Ishikawa (cell line): ENCODE data around the gene SYNGR4.

Experiments
- CEBPB ChIP-seq: IDR thresholded peaks from 2 replicates; pipeline ENCODE4 v1.6.1; 2012
- CREB1 ChIP-seq: IDR thresholded peaks from 2 replicates; pipeline ENCODE4 v1.6.1; 2012; ENCODE audit warnings: low read depth
- EGR1 ChIP-seq: IDR thresholded peaks from 2 replicates; pipeline ENCODE4 v1.6.1; 2012
- EP300 ChIP-seq: IDR thresholded peaks from 2 replicates; pipeline ENCODE4 v1.6.1; 2012; ENCODE audit warnings: borderline replicate concordance
- FOXM1 ChIP-seq: IDR thresholded peaks from 2 replicates; pipeline ENCODE4 v1.6.1; 2012; ENCODE audit warnings: low read depth, borderline replicate concordance
- NFIC ChIP-seq: IDR thresholded peaks from 2 replicates; pipeline ENCODE4 v1.6.1; 2012
- RAD21 ChIP-seq: IDR thresholded peaks from 2 replicates; pipeline ENCODE4 v1.6.1; 2012; ENCODE audit warnings: low read depth
- REST ChIP-seq: IDR thresholded peaks from 2 replicates; pipeline ENCODE4 v1.6.1; 2012; ENCODE audit warnings: low read depth, mild to moderate bottlenecking
- TAF1 ChIP-seq: IDR thresholded peaks from 2 replicates; pipeline ENCODE4 v1.6.1; 2012; ENCODE audit warnings: low read depth, mild to moderate bottlenecking
- TCF12 ChIP-seq: IDR thresholded peaks from 2 replicates; pipeline ENCODE4 v1.6.1; 2012; ENCODE audit warnings: low read depth
- TEAD4 ChIP-seq: IDR thresholded peaks from 2 replicates; pipeline ENCODE4 v1.6.1; 2012
- YY1 ChIP-seq: IDR thresholded peaks from 2 replicates; pipeline ENCODE4 v1.6.1; 2012; ENCODE audit warnings: low read depth
- ZBTB7A ChIP-seq: IDR thresholded peaks from 2 replicates; pipeline ENCODE4 v1.6.1; 2012; ENCODE audit warnings: low read depth
- TF ChIP-seq, protein P1 (sequence below): IDR thresholded peaks from 2 replicates; pipeline ENCODE4 v1.6.1; 2012
- TF ChIP-seq, protein P2 (sequence below): IDR thresholded peaks from 2 replicates; pipeline ENCODE4 v1.6.1; 2012

SYNGR4 gene

DNA sequence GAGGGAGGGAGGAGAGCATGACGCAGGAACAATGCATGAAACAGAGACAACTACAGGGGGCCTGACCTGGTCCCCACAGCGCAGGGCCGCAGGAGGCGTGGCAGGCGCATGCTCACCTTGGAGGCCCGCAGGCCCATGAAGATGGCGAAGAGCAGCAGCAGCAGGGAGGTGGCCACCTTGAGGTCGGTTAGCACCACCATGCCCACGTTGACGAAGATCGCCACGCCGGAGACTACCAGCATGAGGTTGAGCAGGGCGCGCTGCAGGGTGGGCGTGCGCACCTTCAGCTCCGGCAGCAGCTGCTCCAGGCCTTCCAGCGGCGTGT is 21.8 kb upstream of the SYNGR4 start:
- TF ChIP-seq NFIC (no peak), TAF1 (no peak), TEAD4 (no peak), CREB1 (no peak), EGR1 (no peak), EP300 (no peak), TCF12 (no peak), ZBTB7A (no peak), REST (no peak), YY1 (no peak), RAD21 (no peak), FOXM1 (no peak), CEBPB (no peak)
- TF ChIP-seq, protein P1, sequence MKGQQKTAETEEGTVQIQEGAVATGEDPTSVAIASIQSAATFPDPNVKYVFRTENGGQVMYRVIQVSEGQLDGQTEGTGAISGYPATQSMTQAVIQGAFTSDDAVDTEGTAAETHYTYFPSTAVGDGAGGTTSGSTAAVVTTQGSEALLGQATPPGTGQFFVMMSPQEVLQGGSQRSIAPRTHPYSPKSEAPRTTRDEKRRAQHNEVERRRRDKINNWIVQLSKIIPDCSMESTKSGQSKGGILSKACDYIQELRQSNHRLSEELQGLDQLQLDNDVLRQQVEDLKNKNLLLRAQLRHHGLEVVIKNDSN = no peak
- TF ChIP-seq, protein P2, sequence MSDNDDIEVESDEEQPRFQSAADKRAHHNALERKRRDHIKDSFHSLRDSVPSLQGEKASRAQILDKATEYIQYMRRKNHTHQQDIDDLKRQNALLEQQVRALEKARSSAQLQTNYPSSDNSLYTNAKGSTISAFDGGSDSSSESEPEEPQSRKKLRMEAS = no peak

- TF ChIP-seq, protein P1 = no peak
- no peak for TF ChIP-seq NFIC
- TF ChIP-seq FOXM1 = no peak
- no peak for TF ChIP-seq YY1
- TF ChIP-seq, protein P2 = no peak
- no peak for TF ChIP-seq CEBPB
Observed at GRCh38 chr19:48342841-48343540, 21.2 kb upstream of the SYNGR4 start.

DNA sequence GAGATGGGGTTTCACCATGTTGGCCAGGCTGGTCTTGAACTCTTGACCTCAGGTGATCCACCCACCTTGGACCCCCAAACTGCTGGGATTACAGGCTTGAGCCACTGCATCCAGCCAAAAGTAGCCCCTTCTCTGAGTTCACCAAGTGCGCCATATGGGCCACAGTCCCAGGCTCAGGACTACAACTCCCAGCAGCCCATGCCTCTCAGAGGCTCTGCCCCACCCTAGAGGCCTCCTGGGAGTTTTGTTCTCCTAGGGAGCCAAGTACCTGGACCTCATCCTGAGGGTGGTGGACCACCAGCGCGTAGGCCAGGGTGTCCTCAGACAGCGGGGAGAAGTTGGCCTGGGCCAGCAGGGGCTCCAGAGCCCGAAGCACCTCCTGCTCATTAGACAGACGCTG is 19.3 kb upstream of the SYNGR4 start:
- TF ChIP-seq REST (no peak), CREB1 (no peak), ZBTB7A (no peak), TCF12 (no peak), RAD21 (no peak), TEAD4 (no peak), NFIC (no peak), CEBPB (no peak), FOXM1 (no peak), EGR1 (no peak), TAF1 (no peak), YY1 (no peak)
- TF ChIP-seq, protein P2 = no peak

GRCh38 chr19:48346191-48346590 is 18.0 kb upstream of the SYNGR4 start:
- TF ChIP-seq NFIC (no peak), CREB1 (no peak), YY1 (no peak), ZBTB7A (no peak), EP300 (no peak), CEBPB (no peak), TCF12 (no peak), TAF1 (no peak), EGR1 (no peak)

GRCh38 chr19:48348045-48348444 is 16.1 kb upstream of the SYNGR4 start:
- TF ChIP-seq RAD21 = no peak
- TF ChIP-seq, protein P1 = no peak
- TF ChIP-seq NFIC = no peak
- TF ChIP-seq CEBPB = no peak
- TF ChIP-seq TEAD4 = no peak
- TF ChIP-seq CREB1 = no peak
- TF ChIP-seq ZBTB7A = no peak
- no peak for TF ChIP-seq TCF12
- TF ChIP-seq YY1 = no peak
- no peak for TF ChIP-seq FOXM1
- TF ChIP-seq EGR1 = no peak
- TF ChIP-seq, protein P2 = no peak
- no peak for TF ChIP-seq EP300
- no peak for TF ChIP-seq TAF1
- TF ChIP-seq REST = no peak
